NCI-H446 (cell line): ENCODE measurements around the gene FAM180A.
"Not testable (repeated sequence)": the region's sequence is repeated elsewhere in the genome, so short reads cannot be mapped to it uniquely, and the experiment has no call there.

ENCODE experiments used
- DNase-seq, 2 experiments: peaks; one replicate each; lab custom pipeline; 2025; lab: John Stamatoyannopoulos, UW

FAM180A gene

DNA sequence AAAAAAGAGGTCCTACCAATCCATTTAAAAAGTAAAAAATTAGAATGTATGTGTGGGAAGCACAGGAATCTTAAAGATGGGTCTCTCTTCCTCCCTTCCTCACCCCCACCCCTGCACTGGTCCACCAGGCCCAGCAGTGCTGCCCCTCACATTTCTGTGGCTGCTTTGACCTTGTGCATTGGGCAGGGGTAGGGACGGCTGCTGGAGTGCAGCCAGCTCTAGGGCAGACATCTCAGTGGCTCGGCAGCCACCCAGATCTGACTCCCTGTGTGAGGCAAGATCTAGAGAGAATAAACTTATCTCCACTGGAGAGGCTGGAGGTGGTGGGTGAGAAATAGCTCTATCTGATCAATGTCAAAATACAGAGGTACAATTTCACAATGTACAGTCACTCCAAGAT is 6.7 kb downstream of the FAM180A start:
- DNase-seq = no peak

DNA sequence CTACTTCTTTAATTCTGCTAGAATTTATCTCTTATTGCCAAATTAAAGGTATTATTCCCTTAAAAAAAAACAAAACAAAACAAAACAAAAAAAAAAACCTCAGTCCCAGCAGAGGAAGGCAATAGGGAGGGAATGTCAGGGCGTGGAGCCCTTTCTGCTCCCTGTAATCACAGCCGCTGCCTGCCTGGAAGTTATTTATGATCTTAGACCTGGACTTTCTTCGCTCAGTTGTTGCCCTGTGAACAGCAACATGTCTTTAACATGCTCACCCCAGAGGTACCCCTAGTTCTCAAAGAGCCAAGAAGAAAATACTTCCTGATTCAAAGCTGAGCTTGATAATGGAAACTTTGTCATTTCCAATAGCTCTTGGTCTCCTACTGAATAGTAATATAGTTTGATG is 7.7 kb downstream of the FAM180A start:
- DNase-seq = no peak

DNA sequence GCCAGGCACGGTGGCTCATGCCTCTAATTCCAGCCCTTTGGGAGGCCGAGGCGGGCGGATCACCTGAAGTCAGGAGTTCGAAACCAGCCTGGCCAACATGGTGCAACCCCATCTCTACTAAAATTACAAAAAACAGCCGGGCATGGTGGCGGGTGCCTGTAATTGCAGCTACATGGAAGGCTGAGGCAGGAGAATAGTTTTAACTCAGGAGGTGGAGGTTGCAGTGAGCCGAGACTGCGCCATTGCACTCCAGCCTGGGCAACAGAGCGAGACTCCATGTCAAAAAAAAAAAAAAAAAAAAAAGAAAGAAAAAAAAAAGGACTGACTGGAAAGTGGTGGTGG is 11.3 kb downstream of the FAM180A start:
- not testable (repeated sequence) for DNase-seq

DNA sequence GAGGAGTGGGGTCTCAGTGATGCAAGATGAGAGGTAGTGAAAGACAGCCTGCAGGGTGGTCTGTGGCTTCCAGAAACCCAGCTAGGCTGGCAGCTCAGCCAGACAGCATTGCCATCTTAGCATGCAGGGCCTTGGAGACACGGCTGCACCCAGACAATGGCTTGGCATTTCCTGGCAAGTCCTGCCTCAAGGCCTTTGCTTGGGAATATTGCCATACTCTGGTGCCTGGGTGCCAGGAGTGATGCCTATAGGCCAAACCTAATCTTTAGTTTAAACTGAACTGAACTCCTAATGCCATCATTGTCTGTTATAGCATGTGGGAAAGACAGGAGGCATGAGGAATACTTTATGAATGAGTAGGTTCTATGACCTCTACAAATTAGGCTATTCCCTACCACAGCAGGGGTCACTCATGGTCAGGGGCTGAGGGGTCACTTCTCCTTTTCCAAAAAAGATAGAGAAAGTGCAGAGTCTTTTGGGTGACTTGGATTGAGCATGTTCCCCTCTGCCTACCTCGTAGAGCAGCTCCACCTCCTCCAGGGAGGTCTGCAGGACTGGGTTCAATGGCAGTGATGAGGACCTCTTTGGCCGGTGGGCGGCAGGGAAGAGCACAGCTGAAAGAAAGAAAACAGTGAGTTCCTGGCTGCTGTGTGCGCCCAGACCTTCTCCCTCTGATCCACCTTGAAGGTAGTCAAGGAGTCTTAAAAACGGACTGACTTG is 11.9 kb downstream of the FAM180A start:
- no peak for DNase-seq

DNA sequence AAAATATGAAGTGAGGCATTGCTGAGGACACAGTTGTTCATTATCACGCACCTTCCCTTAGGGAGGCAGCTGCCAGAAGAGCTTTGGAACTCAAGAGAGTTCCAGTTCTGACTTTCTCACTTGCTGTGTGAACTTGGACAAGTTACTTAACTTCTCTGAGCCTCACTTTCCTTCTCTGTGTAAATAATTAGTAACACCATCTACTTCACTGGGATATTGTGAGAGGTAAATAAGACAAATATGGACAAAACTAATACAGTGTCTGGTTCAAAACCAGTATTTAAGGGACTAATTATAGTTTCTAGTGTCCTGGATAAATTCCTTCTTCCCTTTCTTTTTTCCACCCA is 14.3 kb downstream of the FAM180A start:
- no peak for DNase-seq

DNA sequence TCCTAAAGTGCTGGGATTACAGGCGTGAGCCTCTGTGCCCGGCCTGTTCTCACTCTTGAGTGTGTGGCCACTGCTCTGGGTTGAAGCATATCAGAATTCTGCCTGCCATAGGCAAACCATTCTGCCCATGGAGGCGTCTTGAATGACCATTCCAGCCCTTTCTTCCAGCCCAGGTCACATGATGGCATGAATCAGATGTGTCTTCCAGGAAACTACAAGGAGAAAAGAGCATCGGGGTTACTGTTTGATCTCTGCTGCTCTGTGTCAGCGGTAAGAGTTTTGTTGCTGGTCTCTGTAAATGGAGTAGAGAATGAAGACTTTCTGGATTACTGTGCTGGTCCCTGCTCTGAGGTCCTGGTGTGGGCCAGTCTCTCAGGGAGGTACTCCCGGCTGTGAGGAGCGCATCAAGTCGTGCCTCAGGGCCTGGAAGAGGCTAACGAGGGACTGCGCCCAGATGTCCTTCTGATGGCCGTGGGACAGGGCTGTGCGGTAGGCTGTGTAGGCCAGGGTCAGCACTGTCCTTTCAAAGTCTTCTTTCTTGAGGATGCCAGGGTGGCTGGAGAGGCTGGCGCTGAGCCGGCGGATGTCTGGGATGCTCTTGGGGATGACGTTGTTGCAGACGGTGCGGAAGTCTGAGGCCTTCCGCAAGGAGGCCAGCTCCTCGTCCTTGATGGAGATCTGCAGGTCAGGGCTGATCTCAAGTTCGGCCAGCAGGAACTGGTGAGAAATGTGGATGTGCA is 14.8 kb downstream of the FAM180A start:
- DNase-seq = no peak

DNA sequence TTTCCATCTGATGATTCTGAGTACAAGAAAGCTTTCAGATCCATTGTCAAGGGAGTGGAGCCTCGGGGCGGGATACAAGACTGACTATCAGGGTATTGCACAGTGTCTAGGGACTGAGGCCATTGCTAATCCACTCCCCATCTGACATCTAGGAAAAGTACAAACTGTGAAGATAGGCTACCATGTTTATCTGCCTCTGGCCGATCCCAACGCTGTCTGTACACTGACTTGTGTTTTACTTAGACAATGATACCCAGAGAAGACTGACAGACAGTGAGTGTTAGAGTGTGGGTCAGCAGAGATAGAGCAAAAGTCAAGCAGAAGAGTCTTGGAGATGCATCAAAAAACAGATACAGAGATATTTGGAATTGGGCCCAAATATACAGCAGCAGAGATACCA is 17.5 kb downstream of the FAM180A start:
- no peak for DNase-seq

DNA sequence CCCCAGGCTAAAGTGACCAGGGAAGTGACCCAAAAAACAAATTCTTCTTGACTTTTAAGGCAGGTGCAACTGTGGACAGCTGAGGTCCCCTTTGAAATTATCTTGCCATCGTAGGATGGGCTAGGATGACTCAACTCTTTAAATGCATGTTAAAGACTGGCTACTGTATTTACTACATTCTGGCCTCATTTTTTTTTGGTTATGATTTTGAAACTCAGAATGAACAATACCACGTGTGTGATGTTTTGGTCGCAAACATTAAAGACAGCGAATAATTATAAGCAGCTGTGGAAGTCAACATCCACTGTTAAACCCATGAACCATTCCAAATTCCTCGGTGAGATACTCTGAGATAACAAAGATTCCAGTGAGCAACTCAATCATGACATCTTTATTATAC is 19.4 kb downstream of the FAM180A start:
- DNase-seq = no peak

DNA sequence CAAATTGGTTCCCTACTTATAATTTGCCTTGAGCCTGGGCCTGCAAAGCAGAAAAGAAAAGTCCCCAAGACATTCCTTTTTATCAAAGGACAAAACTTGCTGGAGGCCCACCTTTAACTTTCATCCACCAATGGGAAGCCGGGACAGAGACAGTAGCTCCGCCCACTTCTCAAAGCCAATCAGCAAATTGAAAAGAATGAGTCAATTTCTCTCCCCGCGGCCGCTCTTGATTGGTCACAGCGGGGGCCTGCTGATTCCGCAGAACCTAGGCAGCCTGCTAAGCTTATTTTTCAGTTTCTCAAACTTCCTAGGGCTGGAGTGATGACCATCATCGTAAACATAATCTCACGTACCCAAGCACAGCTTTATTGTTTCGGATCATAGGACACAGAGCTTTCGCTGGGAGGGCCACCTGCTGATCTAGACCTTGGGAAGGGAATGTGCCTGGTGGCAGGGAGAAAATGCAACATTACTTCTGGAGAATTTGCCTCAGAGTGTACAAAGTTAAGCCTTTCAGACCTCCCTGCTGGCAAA is 20.4 kb downstream of the FAM180A start, which contains the start of gene SLC13A4:
SLC13A4 (minus strand) TSS at position 51 of the 534 bp plus-strand sequence. CDS start 690 bp downstream, outside the sequence.
- no peak for DNase-seq

DNA sequence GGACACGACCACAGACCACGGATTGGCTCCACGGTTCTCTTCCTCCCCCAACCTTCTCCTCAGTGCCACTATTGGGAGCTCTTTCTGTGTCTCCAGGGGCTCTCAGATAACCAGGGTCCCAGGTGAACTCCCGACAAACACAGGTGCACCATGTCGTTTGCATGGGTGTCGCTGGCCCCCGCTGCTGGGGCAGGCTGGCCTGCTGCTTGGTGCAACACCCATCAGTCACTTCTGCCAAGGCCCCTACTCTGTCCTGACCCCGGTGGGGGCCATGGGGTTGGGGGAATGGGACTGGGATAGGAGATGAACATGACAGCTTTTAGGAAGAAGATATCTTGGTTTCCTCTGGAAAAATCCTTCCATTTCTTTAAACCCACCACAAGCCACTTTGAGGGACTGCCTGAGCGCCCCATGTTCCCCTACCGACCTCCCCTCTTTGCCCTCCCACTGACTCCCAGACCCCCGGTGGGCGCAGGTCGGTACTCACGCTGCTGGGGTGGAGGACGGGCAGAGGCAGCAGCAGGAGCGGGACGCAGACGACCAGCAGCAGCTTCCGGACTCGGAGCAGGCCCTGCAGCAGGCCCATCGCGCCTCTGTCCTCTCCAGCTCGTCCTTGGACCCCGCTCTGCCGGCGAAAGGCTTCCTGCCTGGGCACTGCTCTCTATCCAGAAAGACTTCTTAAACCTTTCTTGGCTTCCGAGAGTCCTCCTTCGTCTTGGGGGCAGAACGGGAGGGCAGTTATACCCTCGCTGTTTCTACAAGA is 21.5 kb downstream of the FAM180A start:
- no peak for DNase-seq

DNA sequence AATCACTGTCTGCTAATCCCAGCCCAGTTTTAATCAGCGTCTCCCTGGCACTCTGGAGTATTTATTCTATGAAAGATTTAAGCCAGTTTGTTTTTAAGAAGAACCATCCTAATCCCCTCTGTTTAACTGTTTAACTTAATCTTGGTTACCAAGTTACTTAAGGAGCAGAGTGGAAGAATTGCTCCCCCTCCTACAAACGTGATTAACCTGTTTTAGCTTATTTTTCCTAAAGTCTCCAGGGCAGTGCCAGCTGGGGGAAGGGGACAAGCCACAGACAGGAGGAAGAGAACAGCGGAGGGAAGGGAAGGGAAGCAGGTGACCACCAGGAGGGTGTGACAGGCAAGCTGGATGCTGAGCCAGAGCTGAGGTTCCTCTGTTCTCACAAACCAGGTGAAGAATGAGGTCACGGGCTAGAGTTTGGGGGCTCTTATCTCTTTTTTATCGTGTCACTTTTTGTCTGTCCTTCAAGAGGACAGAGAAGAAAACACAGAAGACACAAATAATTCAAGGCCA is 22.3 kb downstream of the FAM180A start:
- DNase-seq = no peak

DNA sequence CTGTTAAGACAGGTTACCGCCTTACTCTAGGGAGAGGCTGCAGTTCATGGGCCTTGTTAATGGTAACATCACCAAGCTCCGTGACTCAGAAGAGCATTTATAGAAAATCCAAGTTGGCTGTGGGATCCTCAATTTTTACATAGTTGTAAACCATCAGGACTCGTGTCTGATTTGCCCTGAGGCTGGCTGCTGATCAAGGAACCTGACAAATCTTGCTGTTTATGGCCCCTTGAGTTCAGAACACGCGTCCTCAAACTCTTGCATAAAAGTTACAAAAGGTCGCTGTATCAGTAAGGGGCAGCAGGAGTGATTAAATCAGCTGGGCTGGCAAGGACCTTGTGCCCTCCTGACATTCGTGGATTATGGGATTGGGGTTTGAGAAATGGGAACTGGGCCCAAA is 25.2 kb downstream of the FAM180A start:
- DNase-seq = no peak

DNA sequence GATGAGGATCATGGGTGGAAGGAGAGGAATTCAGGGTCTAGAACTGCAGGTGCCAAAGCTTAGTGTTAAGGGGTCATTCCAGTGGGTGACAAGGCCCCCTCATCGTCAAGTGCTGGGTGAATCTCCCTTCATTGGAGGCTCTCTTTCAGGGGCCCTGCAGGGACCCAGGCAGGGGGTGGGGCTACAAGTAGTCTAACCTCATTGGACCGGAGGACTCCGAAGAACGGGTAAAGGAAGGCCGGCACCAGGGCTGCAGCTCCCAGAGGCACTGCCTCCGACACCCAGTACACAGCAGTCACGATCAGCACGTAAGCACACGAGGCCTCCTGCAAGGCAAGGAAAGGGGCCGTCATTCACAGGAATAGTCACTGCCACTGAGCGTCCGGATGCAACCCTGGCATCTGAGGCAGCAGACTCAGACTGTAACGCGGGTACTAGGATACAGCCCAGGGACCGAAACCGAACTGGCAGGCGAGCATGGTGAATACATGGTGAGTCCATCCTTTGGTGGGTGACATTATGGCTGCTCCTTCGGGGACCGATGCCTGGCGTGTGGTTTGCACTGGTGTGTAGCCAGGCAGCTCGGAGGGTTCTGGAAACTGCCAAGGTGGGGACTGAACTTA is 27.3 kb downstream of the FAM180A start:
- DNase-seq = no peak

DNA sequence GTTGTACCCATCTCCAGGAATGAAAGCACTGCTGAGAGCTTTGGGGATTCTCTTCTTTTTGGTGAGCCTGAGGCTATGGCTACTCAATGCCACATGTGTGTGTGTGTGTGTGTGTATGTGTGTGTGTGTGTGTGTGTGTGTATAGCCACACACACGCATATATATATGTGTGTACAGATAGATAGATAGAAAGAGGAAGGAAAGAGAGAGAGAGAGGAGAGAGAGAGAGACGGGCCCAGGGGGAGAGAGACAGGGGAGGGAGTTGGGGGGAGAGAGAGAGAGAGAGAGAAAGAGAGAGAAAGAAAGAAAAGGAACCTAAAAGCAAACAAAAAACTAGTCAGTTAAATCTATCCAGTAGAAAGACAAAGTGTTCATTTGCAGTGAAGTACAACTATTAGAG is 28.9 kb downstream of the FAM180A start:
- DNase-seq = no peak

DNA sequence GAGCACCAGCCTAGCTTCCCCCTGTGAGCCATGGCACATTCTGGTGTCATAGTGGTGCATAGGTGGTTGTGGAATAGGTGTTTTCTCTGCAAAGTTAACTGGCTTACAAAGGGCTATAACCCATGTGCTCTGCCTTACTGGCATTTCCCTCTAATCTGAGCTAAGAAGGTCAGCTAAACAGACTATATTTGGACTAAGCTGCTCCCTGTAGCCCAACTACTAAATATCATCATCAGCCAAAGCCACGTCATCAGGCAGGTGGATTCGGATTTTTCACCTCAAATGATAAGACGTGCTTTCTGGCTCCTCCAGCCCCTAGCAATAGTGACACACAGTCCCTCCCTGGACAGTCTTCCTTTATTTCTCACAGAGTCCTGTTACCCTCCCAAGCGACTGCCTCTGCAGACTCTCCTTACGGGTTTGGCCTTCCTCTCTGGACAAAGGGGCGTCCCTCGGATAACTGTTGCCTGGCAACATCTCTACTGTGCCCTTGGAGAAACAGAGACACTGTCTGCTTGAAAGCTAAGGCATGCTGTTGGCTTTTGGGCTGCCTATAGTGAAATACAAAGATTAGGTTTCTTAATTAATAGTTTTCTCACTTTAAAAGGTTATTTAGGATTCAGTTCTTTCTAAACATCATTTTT is 29.7 kb downstream of the FAM180A start:
- DNase-seq = no peak

DNA sequence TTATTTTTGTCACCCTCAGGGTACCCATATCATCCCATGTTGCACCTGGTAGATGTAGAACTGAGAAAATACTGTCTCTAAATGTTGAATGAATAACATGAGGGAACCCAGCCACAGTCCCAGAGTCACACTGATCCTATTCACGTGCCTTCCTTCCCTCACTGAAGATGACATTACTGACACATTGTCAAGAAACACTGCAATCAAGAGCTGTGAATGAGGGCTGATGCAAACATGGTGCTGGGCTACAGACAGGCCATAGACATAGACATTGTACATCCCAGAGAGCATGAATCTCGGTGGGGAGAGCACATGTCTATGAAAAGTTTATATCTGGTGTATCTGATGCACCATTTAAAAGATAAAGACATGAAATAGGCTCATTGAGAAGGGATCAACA is 30.4 kb downstream of the FAM180A start:
- DNase-seq = no peak

DNA sequence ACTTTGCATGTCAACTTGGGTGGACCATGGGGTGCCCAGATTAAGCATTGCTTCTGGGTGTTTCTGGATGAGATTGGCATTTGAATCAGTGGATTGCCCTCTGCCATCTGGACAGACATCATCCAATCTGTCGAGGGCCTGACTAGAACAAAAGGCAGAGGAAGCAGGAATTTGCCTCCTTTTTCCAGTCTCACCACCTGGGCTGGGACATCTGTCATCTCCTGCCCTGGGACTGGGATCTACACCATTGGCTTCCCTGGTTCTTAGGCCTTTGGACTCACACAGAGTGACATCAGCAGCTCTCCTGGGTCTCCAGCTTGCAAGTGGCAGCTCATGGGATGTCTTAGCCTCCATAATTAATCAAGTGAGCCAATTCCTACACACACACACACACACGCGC is 30.9 kb downstream of the FAM180A start:
- peak; percentile 38 to 89 for DNase-seq

DNA sequence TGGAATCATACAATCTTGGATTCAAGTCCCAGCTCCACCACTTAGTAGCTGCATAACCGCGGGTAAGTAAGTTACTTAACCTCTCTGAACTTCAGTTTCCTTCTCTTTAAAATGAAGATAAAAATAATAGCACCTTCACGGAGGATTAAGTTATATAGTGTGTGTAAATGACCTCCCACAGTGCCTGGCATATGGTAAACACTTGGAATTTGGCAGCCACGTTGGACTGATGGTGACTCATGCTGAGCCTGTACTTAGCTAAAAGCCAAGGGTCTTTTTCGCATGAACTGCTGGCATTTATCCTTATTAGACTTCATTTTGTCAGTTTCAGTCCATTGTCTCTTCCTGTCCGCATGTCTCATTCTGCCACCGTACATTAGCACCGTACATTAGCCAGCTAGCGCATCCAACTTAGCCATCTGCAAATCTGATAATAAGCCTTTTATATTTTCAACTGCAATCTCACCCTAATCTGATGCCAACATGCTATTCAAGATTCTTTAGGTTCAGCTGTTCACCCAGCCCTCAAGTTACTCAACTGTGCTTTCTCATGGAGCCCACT is 31.9 kb downstream of the FAM180A start:
- peak; percentile 89 to 97 for DNase-seq

DNA sequence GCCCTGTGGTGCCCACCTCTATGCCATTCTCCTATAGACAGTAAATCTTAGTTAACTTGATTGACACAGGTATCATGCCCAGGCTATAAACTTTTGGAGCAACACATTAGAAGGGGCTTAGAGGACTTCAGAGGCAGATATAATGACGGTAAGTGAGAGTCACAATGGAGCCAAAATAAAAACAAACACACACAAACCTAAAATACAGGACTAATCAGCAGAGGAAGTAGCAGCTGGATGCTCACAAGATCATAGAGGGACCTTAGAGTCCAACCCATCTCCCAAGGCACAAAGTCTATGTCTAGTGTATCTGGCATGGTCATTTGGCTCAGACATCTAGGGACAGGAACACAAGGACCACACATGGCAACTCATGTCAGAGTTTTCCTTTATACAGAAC is 32.9 kb downstream of the FAM180A start:
- no peak for DNase-seq

DNA sequence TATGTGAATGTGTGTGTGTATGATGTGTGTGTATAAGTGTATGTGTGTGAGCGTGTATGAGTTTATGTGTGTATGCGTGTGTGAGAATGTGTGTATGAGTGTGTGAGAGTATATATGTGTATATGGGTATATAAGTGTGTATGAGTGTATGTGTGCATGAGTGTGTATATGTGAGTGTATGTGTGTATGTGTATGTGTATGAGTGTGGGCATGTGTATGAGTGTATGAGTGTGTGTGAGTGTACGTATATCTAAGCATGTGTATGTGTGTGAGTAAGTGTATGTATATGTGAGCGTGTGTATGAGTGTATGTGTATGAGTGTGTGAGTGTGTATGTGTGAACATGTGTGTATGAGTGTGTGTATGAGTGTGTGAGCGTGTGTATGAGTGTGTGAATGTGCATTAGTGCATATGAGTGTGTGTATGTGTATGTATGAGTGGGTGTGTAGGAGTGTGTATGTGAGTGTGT is 33.5 kb downstream of the FAM180A start:
- DNase-seq = no peak

DNA sequence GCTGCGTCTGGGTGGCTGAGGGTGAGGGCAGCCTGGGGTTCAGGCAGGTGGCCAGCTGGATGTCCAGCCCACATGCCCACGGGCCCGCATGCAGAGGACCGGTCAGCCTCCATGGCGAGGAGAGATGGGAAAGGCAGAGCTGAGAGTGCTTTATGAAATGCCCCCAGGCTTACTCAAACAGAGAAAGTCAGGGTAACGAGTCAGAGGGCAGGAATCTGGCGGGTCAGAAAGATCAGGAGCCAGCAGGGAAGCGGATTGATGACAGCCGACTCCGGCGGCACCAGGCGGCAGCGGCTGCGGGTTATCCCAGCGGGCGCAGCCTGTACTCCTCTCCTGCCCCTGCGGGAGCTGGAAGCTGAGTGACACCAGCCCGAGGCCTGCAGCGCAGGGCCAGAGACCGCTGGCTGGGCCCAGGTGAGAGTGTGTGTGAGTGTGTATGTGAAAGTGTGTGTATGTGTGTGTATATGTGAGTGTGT is 34.0 kb downstream of the FAM180A start:
- DNase-seq = peak in 1 of 2 experiments; percentile 29
